HepG2 (cell line): ENCODE results near the gene KIF22. TPM values are rescaled to one million over a fixed set of nuclear protein-coding genes. Genes with fewer than 3 reads are reported as not detected.

ENCODE experiments used
- ASH2L ChIP-seq: fragments of 300-600, 200-600 bp; sonication (generic); IDR thresholded peaks from 2 replicates; pipeline ENCODE4 v1.7.0; 2017; ENCODE audit warnings: low read depth, mild to moderate bottlenecking, moderate library complexity, mixed read lengths, low read length; ENCODE audit not compliant: insufficient read length
- CTCF ChIP-seq: sonication (generic); formaldehyde crosslinking; IDR thresholded peaks from 2 replicates; pipeline ENCODE4 v1.5.0; 2020; ENCODE audit warnings: mild to moderate bottlenecking, missing genetic modification reagents, moderate library complexity
- HBP1 ChIP-seq: IDR thresholded peaks from 2 replicates; pipeline ENCODE4 v1.6.1; 2016; ENCODE audit warnings: low read depth, control low read depth
- HNRNPL ChIP-seq: fragments of 200-400 bp; formaldehyde crosslinking; IDR thresholded peaks from 2 replicates; pipeline ENCODE4 v1.6.1; 2017; ENCODE audit warnings: mild to moderate bottlenecking, low read depth, low read length
- KDM2A ChIP-seq: sonication (generic); formaldehyde crosslinking; IDR thresholded peaks from 2 replicates; pipeline ENCODE4 v1.4.0; 2020; ENCODE audit warnings: low read depth, missing genetic modification reagents, borderline replicate concordance
- KLF11 ChIP-seq: IDR thresholded peaks from 2 replicates; pipeline ENCODE4 v1.6.1; 2016; ENCODE audit warnings: missing compliant biosample characterization
- MAX ChIP-seq: IDR thresholded peaks from 2 replicates; pipeline ENCODE4 v1.6.1; 2012; ENCODE audit warnings: inconsistent platforms
- MED8 ChIP-seq: sonication (generic); formaldehyde crosslinking; IDR thresholded peaks from 2 replicates; pipeline ENCODE4 v1.8.1; 2023; ENCODE audit warnings: mild to moderate bottlenecking, missing genetic modification reagents; ENCODE audit not compliant: insufficient replicate concordance
- MIER2 ChIP-seq: IDR thresholded peaks from 2 replicates; pipeline ENCODE4 v1.6.1; 2016; ENCODE audit warnings: missing biosample characterization, missing genetic modification reagents
- MLX ChIP-seq: IDR thresholded peaks from 2 replicates; pipeline ENCODE4 v1.6.1; 2016
- NFIB ChIP-seq: sonication (generic); formaldehyde crosslinking; IDR thresholded peaks from 2 replicates; pipeline ENCODE4 v1.9.0; 2021; ENCODE audit warnings: missing genetic modification reagents, mild to moderate bottlenecking, borderline replicate concordance
- PCBP2 ChIP-seq: fragments of 200-400 bp; formaldehyde crosslinking; optimal IDR thresholded peaks from 2 replicates; pipeline ENCODE3; 2018; ENCODE audit warnings: low read length, low read depth; ENCODE audit not compliant: poor library complexity, severe bottlenecking
- SIN3B ChIP-seq: fragments of 150-350 bp; IDR thresholded peaks from 2 replicates; pipeline ENCODE4 v1.6.1; 2014; ENCODE audit warnings: low read length
- SMAD9 ChIP-seq: sonication (generic); formaldehyde crosslinking; IDR thresholded peaks from 2 replicates; pipeline ENCODE4 v1.5.1; 2020; ENCODE audit warnings: mild to moderate bottlenecking, missing genetic modification reagents
- TP53 ChIP-seq: sonication (generic); formaldehyde crosslinking; conservative IDR thresholded peaks from 2 replicates; pipeline ENCODE4 v1.4.0; 2020; ENCODE audit warnings: missing genetic modification reagents
- ZBTB42 ChIP-seq: sonication (generic); formaldehyde crosslinking; IDR thresholded peaks from 2 replicates; pipeline ENCODE4 v1.5.0; 2020; ENCODE audit warnings: mild to moderate bottlenecking, missing genetic modification reagents
- ZGPAT ChIP-seq: IDR thresholded peaks from 2 replicates; pipeline ENCODE4 v1.6.1; 2016; ENCODE audit warnings: mild to moderate bottlenecking
- ZMAT3 ChIP-seq: sonication (generic); formaldehyde crosslinking; conservative IDR thresholded peaks from 2 replicates; pipeline ENCODE4 v1.7.0; 2021; ENCODE audit warnings: missing genetic modification reagents
- ZNF12 ChIP-seq: sonication (generic); formaldehyde crosslinking; IDR thresholded peaks from 2 replicates; pipeline ENCODE4 v1.5.0; 2020; ENCODE audit warnings: missing genetic modification reagents
- ZNF552 ChIP-seq: sonication (generic); formaldehyde crosslinking; IDR thresholded peaks from 2 replicates; pipeline ENCODE4 v1.9.0; 2022; ENCODE audit warnings: missing genetic modification reagents, mild to moderate bottlenecking, borderline replicate concordance
- ZNF569 ChIP-seq: sonication (generic); formaldehyde crosslinking; IDR thresholded peaks from 2 replicates; pipeline ENCODE4 v1.5.0; 2020; ENCODE audit warnings: mild to moderate bottlenecking, missing genetic modification reagents, moderate library complexity, borderline replicate concordance
- ZNF674 ChIP-seq: sonication (generic); formaldehyde crosslinking; IDR thresholded peaks from 2 replicates; pipeline ENCODE4 v1.5.0; 2020; ENCODE audit warnings: low read depth, mild to moderate bottlenecking, missing genetic modification reagents
- ZNF746 ChIP-seq: sonication (generic); formaldehyde crosslinking; IDR thresholded peaks from 2 replicates; pipeline ENCODE4 v1.8.0; 2022; ENCODE audit warnings: mild to moderate bottlenecking, missing genetic modification reagents
- ZNF781 ChIP-seq: sonication (generic); formaldehyde crosslinking; IDR thresholded peaks from 2 replicates; pipeline ENCODE4 v1.5.1; 2020; ENCODE audit warnings: borderline replicate concordance, mild to moderate bottlenecking, missing genetic modification reagents; ENCODE audit errors: not compliant biosample characterization
- ZNF839 ChIP-seq: sonication (generic); formaldehyde crosslinking; IDR thresholded peaks from 2 replicates; pipeline ENCODE4 v1.4.0; 2020; ENCODE audit warnings: missing genetic modification reagents, mild to moderate bottlenecking, borderline replicate concordance
- polyA plus RNA-seq, 8 experiments: library from polyadenylated mRNA; depleted of rRNA in 3 of 8; stranded (reverse) in 7 of 8; unstranded in 1 of 8; fragments of >200 nt; fragmentation: Illumina TruSeq in 4 of 8; extraction: Trizol in 4 of 8; gene quantifications; 2 replicates each; pipeline versions ENCODE4 v1.2.1 to v1.2.3, GENCODE V29; 2011 to 2016; ENCODE audit warnings: low read depth in 4 of 8, missing spikeins in 1 of 8, mixed read lengths in 1 of 8; ENCODE audit not compliant: insufficient read depth in 1 of 8
- total RNA-seq, 5 experiments: library from RNA; depleted of rRNA; stranded (reverse); fragments of >200 nt; fragmentation: Illumina TruSeq; extraction: Trizol; gene quantifications; 2 replicates each; pipeline ENCODE4 v1.2.3, GENCODE V29; 2016; ENCODE audit warnings: low read depth in 1 of 5

KIF22 gene
- total and polyA plus RNA-seq, 2 of the 13 experiments (the other 11 are each of a cell fraction or from before 2014, with no cell fraction given) = 95.8 to 118 TPM

GRCh38 chr16:29790183-29790948 is at the start of gene KIF22 (continued):
- peak; percentile 97 for TF ChIP-seq CTCF
- peak; percentile 80 for TF ChIP-seq ZMAT3 (CRISPR knock-in tag)
- peak; percentile 46 for TF ChIP-seq SMAD9 (CRISPR knock-in tag)
- TF ChIP-seq ASH2L = peak; percentile 96
- TF ChIP-seq MLX (CRISPR knock-in tag) = peak; percentile 12; the same call in 1 of the 2 replicates
- peak; percentile 76 for TF ChIP-seq HNRNPL
- TF ChIP-seq MED8 (CRISPR knock-in tag) = peak; percentile 73
- peak; percentile 94 for TF ChIP-seq SIN3B
- no peak; the same call in 1 of the 2 replicates for TF ChIP-seq ZNF569 (CRISPR knock-in tag)
- TF ChIP-seq TP53 (CRISPR knock-in tag) = no peak; the same call in 1 of the 2 replicates
- TF ChIP-seq ZNF746 (CRISPR knock-in tag) = peak; percentile 93
- peak; percentile 97 for TF ChIP-seq ZGPAT (CRISPR knock-in tag)
- peak; percentile 65; the same call in 1 of the 2 replicates for TF ChIP-seq MAX
- peak; percentile 90; the same call in 1 of the 2 replicates for TF ChIP-seq HBP1 (CRISPR knock-in tag)
- peak; percentile 93 for TF ChIP-seq KDM2A (CRISPR knock-in tag)
- TF ChIP-seq MIER2 (CRISPR knock-in tag) = peak; percentile 78; the same call in 1 of the 2 replicates
- peak; percentile 95 for TF ChIP-seq ZNF781
- peak; percentile 27; the same call in 1 of the 2 replicates for TF ChIP-seq ZNF552 (CRISPR knock-in tag)
- TF ChIP-seq KLF11 (CRISPR knock-in tag) = no peak; the same call in 1 of the 2 replicates
- peak; percentile 98 for TF ChIP-seq ZNF839
- no peak for TF ChIP-seq PCBP2
- TF ChIP-seq ZBTB42 (CRISPR knock-in tag) = peak; percentile 58; the same call in 1 of the 2 replicates
- no peak for TF ChIP-seq ZNF674 (CRISPR knock-in tag)
- no peak for TF ChIP-seq ZNF12
- TF ChIP-seq NFIB (CRISPR knock-in tag) = no peak
